ENCODE data around the gene SPEG.

Gene SPEG

GRCh38 chr2:219453671-219454590 is 19.3 kb downstream of the SPEG start:
- intact Hi-C loops (cut with DNase I) = no loop called here
- DNase-seq = peak in 3 of 10 donors; percentile 70 to 82 (median 77)

GRCh38 chr2:219455581-219455980 is 20.9 kb downstream of the SPEG start:
- intact Hi-C loops (cut with DNase I) = no loop called here
- DNase-seq = peak in 2 of 10 donors; percentile 43 to 59

GRCh38 chr2:219457784-219458369 is 23.2 kb downstream of the SPEG start:
- DNase-seq = no peak
- intact Hi-C loops (cut with DNase I) = no loop called here

GRCh38 chr2:219458996-219459395 is 24.4 kb downstream of the SPEG start:
- intact Hi-C loops (cut with DNase I) = loop anchor here (1.0 kb wide), 1 partner anchor 71 kb away; no protein-coding TSS in a partner anchor
- DNase-seq = peak in 1 of 10 donors; percentile 17

- intact Hi-C loops (cut with DNase I) = loop anchor here (1.0 kb wide), 1 partner anchor 71 kb away; no protein-coding TSS in a partner anchor
- DNase-seq = peak in 5 of 10 donors; percentile 54 to 92 (median 59)
Measured at GRCh38 chr2:219459460-219460311, 25.0 kb downstream of the SPEG start.

- peak in 2 of 10 donors; percentile 85 to 86 for DNase-seq
- intact Hi-C loops (cut with DNase I) = no loop called here
Measured at GRCh38 chr2:219460424-219460926, 25.8 kb downstream of the SPEG start.

GRCh38 chr2:219461047-219461514 is 26.4 kb downstream of the SPEG start:
- DNase-seq = peak in 1 of 10 donors; percentile 55
- intact Hi-C loops (cut with DNase I) = no loop called here

GRCh38 chr2:219461669-219462068 is 27.0 kb downstream of the SPEG start:
- intact Hi-C loops (cut with DNase I) = no loop called here
- DNase-seq = peak in 1 of 10 donors; percentile 74

- peak in 1 of 10 donors; percentile 61 for DNase-seq
- intact Hi-C loops (cut with DNase I) = no loop called here
Measured at GRCh38 chr2:219462349-219462748, 27.7 kb downstream of the SPEG start.

- intact Hi-C loops (cut with DNase I) = no loop called here
- DNase-seq = peak in 2 of 10 donors; percentile 80 to 86
Measured at GRCh38 chr2:219464286-219465032, 29.8 kb downstream of the SPEG start.

- intact Hi-C loops (cut with DNase I) = no loop called here
- peak in 2 of 10 donors; percentile 39 to 79 for DNase-seq
Measured at GRCh38 chr2:219465659-219466561, 31.3 kb downstream of the SPEG start.

- DNase-seq = no peak
- intact Hi-C loops (cut with DNase I) = no loop called here
Measured at GRCh38 chr2:219466816-219467735, 32.4 kb downstream of the SPEG start.

GRCh38 chr2:219467736-219468075 is 33.1 kb downstream of the SPEG start:
- intact Hi-C loops (cut with DNase I) = no loop called here
- no peak for DNase-seq

GRCh38 chr2:219468410-219469185 is 34.0 kb downstream of the SPEG start:
- DNase-seq = no peak
- intact Hi-C loops (cut with DNase I) = no loop called here

GRCh38 chr2:219469186-219469724 is 34.6 kb downstream of the SPEG start:
- DNase-seq = no peak
- intact Hi-C loops (cut with DNase I) = no loop called here

GRCh38 chr2:219470429-219470828 is 35.8 kb downstream of the SPEG start:
- intact Hi-C loops (cut with DNase I) = no loop called here
- DNase-seq = no peak

Measured in posterior cingulate gyrus (tissue), 11 donors.